Measurements from ENCODE around the gene TNK1. TPM values are rescaled to one million over a fixed set of nuclear protein-coding genes. Genes with fewer than 3 reads are reported as not detected.

TNK1 gene
- total and polyA plus RNA-seq, 2 donors (not counting 3 experiments of a cell fraction or from before 2014, with no cell fraction given), result 0.22 to 0.58 TPM

GRCh38 chr17:7425756-7426155, 44.9 kb downstream of the TNK1 start:
- BruUV-seq (replicated peaks), result no TSS peak
- H3K9me3 ChIP-seq (replicated peaks; ENCODE audit: control insufficient read depth, insufficient read depth, low read length), result no peaks in the 10 kb centered on the region
- H4K20me1 ChIP-seq (replicated peaks; ENCODE audit: control insufficient read depth, extremely low read depth, insufficient read depth, low read length), result no peaks in the 10 kb centered on the region
- TF ChIP-seq EZH2 (IDR thresholded peaks at IDR 0.05; ENCODE audit: borderline replicate concordance, low read depth, low read length, severe bottlenecking), result no peak
- TF ChIP-seq POLR2AphosphoS5 (IDR thresholded peaks at IDR 0.05; ENCODE audit: insufficient read depth, low read depth, low read length), result no peak
- TF ChIP-seq GATA2 (IDR thresholded peaks at IDR 0.05; ENCODE audit: insufficient read depth, insufficient read length, low read depth, low read length), result no peak
- TF ChIP-seq FOS (IDR thresholded peaks at IDR 0.05; ENCODE audit: borderline replicate concordance, insufficient read depth, low read length), result no peak
- no peak for TF ChIP-seq MAX (IDR thresholded peaks at IDR 0.05; ENCODE audit: insufficient read depth, insufficient read length)
- TF ChIP-seq MYC (IDR thresholded peaks at IDR 0.05; ENCODE audit: low read depth, low read length), result no peak
- no peak for TF ChIP-seq JUN (IDR thresholded peaks at IDR 0.05; ENCODE audit: borderline replicate concordance, insufficient read depth, insufficient read length, low read depth)
- no peak for TF ChIP-seq CTCF (IDR thresholded peaks at IDR 0.05; ENCODE audit: extremely low read depth in 1 of 2, insufficient read depth in 1 of 2, low read depth in 1 of 2, low read length in 2 of 2)
- TF ChIP-seq POLR2A (IDR thresholded peaks at IDR 0.05; ENCODE audit: low read depth, low read length), result no peak
- dilution Hi-C loops (cut with MboI; ENCODE audit: extremely low pct_ligation_motif_present, low sequenced_read_pairs), result no loop called here
- H3K36me3 ChIP-seq (ENCODE audit: control insufficient read depth in 2 of 2, extremely low read depth in 1 of 2, insufficient read depth in 2 of 2, low read length in 2 of 2), result no peaks in the 10 kb centered on the region
- FAIRE-seq (no peak), DNase-seq (ENCODE audit: low read depth, low spot score) (no peak)
- H3K27ac ChIP-seq (ENCODE audit: insufficient read depth, low read depth, low read length), result no peak overlapping the region
- no peak overlapping the region for H3K4me2 ChIP-seq (ENCODE audit: insufficient read depth, low read length)
- POLR2A ChIA-PET, result no interaction called here
- no peaks in the 10 kb centered on the region for H3K27me3 ChIP-seq (ENCODE audit: control insufficient read depth in 2 of 2, insufficient read depth in 2 of 2, low read length in 2 of 2)
- H3K9ac ChIP-seq (replicated peaks; ENCODE audit: extremely low read depth, insufficient read depth, low read length), result no peak overlapping the region
- H3K79me2 ChIP-seq (ENCODE audit: control insufficient read depth, insufficient read depth, low read length), result no peaks in the 10 kb centered on the region
- H3K9me1 ChIP-seq (replicated peaks; ENCODE audit: control insufficient read depth, extremely low read depth, insufficient read depth, low read length), result no peaks in the 10 kb centered on the region
- H3K4me3 ChIP-seq (replicated peaks in 1 of 3; ENCODE audit: insufficient read depth in 1 of 3, low read depth in 1 of 3, low read length in 3 of 3), result no peak overlapping the region
- H2AFZ ChIP-seq (ENCODE audit: low read depth, low read length), result no peak overlapping the region
- CTCF ChIA-PET, result interaction anchor here (2.2 kb wide), 1 partner anchor 70 kb away, joined by 5 read pairs; no protein-coding TSS in a partner anchor
- intact Hi-C loops (cut with micrococcal nuclease), result no loop called here
- H3K4me1 ChIP-seq (ENCODE audit: control insufficient read depth, extremely low read depth, insufficient read depth, low read length), result no peaks in the 10 kb centered on the region
